Measurements from ENCODE around the gene C5. TPM values are rescaled to one million over a fixed set of nuclear protein-coding genes. Genes with fewer than 3 reads are reported as not detected.

C5 gene
- total RNA-seq, 4 donors from 2014 or later, result 5.2 to 7.2 (median 6.2) TPM

DNA sequence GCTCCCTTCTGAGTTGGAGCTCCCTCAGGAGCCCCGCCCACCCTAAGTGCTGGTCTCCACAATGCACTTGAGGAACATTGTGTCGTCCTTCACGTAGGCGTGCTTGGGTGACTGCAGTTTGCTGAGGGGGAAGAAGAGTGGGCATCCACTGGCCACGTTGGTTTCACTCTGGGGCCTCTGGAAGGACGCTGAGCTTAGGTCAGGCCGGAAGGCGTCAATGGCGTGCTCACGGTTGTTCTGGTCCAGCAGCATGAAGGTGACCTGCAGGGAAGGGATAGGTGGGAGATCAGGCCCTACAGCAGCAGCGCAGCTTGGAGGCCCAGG, 145.1 kb downstream of the C5 start:
- ATAC-seq (ENCODE audit: low FRiP score), result no peak
- TF ChIP-seq, protein P1, sequence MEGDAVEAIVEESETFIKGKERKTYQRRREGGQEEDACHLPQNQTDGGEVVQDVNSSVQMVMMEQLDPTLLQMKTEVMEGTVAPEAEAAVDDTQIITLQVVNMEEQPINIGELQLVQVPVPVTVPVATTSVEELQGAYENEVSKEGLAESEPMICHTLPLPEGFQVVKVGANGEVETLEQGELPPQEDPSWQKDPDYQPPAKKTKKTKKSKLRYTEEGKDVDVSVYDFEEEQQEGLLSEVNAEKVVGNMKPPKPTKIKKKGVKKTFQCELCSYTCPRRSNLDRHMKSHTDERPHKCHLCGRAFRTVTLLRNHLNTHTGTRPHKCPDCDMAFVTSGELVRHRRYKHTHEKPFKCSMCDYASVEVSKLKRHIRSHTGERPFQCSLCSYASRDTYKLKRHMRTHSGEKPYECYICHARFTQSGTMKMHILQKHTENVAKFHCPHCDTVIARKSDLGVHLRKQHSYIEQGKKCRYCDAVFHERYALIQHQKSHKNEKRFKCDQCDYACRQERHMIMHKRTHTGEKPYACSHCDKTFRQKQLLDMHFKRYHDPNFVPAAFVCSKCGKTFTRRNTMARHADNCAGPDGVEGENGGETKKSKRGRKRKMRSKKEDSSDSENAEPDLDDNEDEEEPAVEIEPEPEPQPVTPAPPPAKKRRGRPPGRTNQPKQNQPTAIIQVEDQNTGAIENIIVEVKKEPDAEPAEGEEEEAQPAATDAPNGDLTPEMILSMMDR (IDR thresholded peaks at IDR 0.05), result no peak
- no peak for DNase-seq (ENCODE audit: low spot score)

DNA sequence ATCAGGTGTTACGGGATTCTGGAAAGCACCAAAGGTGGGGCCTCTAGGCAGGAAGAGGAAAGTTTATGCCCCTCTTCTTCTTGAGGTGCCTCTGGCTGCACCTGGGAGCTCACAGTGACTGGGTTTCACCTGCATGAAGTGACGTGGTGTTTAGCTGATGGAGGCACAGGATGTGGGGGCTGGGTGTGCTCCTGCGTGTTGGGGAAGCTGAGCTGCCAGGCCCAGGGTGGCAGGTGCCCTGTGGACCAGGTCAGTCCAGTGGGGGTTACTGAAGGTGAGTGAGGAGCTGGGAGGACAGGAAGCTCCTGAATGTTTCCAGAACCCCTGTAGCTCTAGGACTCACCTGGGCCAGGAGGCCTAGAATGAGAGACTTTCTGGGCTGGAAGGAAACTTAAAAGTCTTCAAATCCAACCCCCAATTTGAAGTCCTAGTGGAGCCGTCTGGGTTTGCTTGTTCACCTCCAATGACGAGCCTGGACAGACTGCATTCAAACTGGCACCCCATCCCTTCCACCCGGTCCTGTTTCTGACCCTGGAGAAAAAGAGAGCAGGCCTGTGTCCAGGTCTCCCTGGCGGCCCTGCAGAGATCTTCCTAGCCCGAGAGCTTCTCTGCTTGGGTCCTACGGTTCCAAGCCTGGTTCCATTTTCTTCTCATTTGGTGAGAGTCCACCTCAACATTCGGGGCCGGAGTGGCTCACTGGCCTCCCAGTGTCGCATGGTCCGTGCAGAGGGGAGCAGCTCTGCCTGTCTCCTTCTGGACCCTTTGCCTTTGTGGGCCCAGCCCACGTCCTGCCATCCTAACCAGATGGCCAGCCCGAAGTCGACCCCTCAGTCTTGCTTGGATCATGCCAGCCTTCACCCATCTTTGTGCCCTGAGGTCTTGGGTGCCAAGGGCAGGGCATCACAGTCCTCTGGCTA, 145.8 kb downstream of the C5 start:
- TF ChIP-seq, protein P1 (IDR thresholded peaks at IDR 0.05), result no peak
- ATAC-seq (ENCODE audit: low FRiP score) (no peak), DNase-seq (ENCODE audit: low spot score) (no peak)

DNA sequence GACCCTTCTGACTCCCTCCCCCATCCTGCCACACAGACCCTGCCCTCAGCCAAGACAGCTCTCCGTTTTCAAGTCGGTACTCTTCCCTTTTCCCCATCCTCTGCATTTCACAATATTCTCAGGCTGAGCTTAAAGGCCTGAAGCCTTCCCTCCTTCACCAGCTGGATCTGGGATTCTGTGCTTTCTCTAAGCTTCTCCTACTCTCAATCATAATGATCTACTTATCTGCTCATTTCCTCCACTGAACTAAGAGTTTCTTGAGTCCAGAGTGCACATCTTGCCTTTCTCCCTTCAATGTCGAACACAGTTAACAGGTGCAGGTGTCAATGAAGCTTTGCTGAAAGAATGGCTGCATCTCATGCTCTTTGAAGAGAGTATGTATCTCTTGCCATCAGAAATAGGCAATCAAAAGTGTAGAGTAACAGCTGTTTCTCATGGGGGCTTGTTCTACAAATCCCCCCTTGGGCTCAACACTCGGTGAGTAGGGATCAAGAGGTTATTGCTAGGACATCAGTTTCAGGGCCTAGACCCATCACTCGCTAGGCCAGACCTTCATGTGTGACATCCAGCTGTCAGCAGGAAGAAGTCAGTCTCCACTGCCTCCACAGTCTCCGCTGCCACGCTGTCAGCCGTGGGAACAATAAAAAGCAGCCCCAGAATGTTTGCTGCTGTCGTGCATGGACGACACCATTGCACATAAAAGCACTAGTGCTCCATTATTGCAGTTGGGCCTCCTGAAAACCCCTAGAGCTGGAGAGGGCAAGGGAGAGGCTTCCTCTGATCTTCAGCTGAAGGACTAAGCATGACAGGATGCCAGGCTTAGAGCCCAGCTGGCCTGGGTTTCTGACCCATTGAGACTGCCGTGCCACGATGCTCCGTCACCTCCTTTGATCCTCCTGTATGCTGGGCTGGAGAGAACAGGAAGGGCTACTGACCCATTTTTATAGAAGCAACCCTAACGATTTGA, 147.2 kb downstream of the C5 start:
- ATAC-seq (ENCODE audit: low FRiP score), result no peak
- TF ChIP-seq, protein P1 (IDR thresholded peaks at IDR 0.05), result no peak
- DNase-seq (ENCODE audit: low spot score), result no peak

Other genes starting within 250 kb of the C5 start
- gene PSMD5, start 207.4 kb downstream of the C5 start, total RNA-seq, result 10 to 100 TPM; 30.7 to 57.5 (median 36.2) TPM
- gene PHF19, start 173.1 kb downstream of the C5 start, total RNA-seq, result 10 to 100 TPM; 16.3 to 31.2 (median 25.3) TPM
- gene TRAF1, start 123.5 kb downstream of the C5 start, total RNA-seq, result 1 to 10 TPM; 3.0 to 9.0 (median 6.1) TPM
- gene CNTRL, start 24.7 kb upstream of the C5 start, total RNA-seq, result 10 to 100 TPM; 16.6 to 24.7 (median 17.8) TPM
- gene RAB14, start 151.6 kb upstream of the C5 start, total RNA-seq, result 10 to 100 TPM; 31.0 to 44.8 (median 35.6) TPM
- 1,000 to 10,000 TPM; 3,140 to 6,734 (median 4,294) TPM for gene GSN, start 217.9 kb upstream of the C5 start, total RNA-seq

All from omental fat pad (tissue), 4 donors.